Measurements from ENCODE around the gene AGBL1.

Gene AGBL1

GRCh38 chr15:86235667-86236066 lies 156.0 kb downstream of the AGBL1 start:
- no peak overlapping the region for H3K4me3 ChIP-seq (ENCODE audit: low read depth, low read length)

- no peak overlapping the region for H3K4me3 ChIP-seq (ENCODE audit: low read depth, low read length)
These were observed 156.9 kb downstream of the AGBL1 start for GRCh38 chr15:86236356-86237110.

GRCh38 chr15:86237111-86237500 lies 157.4 kb downstream of the AGBL1 start:
- no peak overlapping the region for H3K4me3 ChIP-seq (ENCODE audit: low read depth, low read length)

GRCh38 chr15:86247249-86247955 lies 167.7 kb downstream of the AGBL1 start:
- H3K4me3 ChIP-seq (ENCODE audit: low read depth, low read length): no peak overlapping the region

GRCh38 chr15:86255247-86255646 lies 175.6 kb downstream of the AGBL1 start:
- no peak overlapping the region for H3K4me3 ChIP-seq (ENCODE audit: low read depth, low read length)

GRCh38 chr15:86256628-86257027 lies 177.0 kb downstream of the AGBL1 start:
- H3K4me3 ChIP-seq (ENCODE audit: low read depth, low read length): no peak overlapping the region

GRCh38 chr15:86259589-86259988 lies 179.9 kb downstream of the AGBL1 start:
- H3K4me3 ChIP-seq (ENCODE audit: low read depth, low read length): no peak overlapping the region

GRCh38 chr15:86263230-86263629 lies 183.6 kb downstream of the AGBL1 start:
- H3K4me3 ChIP-seq (ENCODE audit: low read depth, low read length): no peak overlapping the region

- no peak overlapping the region for H3K4me3 ChIP-seq (ENCODE audit: low read depth, low read length)
These were observed 187.3 kb downstream of the AGBL1 start for GRCh38 chr15:86266896-86267484.

- no peak overlapping the region for H3K4me3 ChIP-seq (ENCODE audit: low read depth, low read length)
These were observed 188.2 kb downstream of the AGBL1 start for GRCh38 chr15:86267892-86268291.

- no peak overlapping the region for H3K4me3 ChIP-seq (ENCODE audit: low read depth, low read length)
These were observed 188.9 kb downstream of the AGBL1 start for GRCh38 chr15:86268558-86268957.

GRCh38 chr15:86273309-86273708 lies 193.6 kb downstream of the AGBL1 start:
- no peak overlapping the region for H3K4me3 ChIP-seq (ENCODE audit: low read depth, low read length)

- no peak overlapping the region for H3K4me3 ChIP-seq (ENCODE audit: low read depth, low read length)
These were observed 195.7 kb downstream of the AGBL1 start for GRCh38 chr15:86275361-86275760.

- no peak overlapping the region for H3K4me3 ChIP-seq (ENCODE audit: low read depth, low read length)
These were observed 198.9 kb downstream of the AGBL1 start for GRCh38 chr15:86278586-86278985.

- no peak overlapping the region for H3K4me3 ChIP-seq (ENCODE audit: low read depth, low read length)
These were observed 205.0 kb downstream of the AGBL1 start for GRCh38 chr15:86284635-86285034.

- no peak overlapping the region for H3K4me3 ChIP-seq (ENCODE audit: low read depth, low read length)
These were observed 215.8 kb downstream of the AGBL1 start for GRCh38 chr15:86295511-86295910.

GRCh38 chr15:86296769-86297168 lies 217.1 kb downstream of the AGBL1 start:
- no peak overlapping the region for H3K4me3 ChIP-seq (ENCODE audit: low read depth, low read length)

- no peak overlapping the region for H3K4me3 ChIP-seq (ENCODE audit: low read depth, low read length)
These were observed 220.9 kb downstream of the AGBL1 start for GRCh38 chr15:86300390-86301125.

- no peak overlapping the region for H3K4me3 ChIP-seq (ENCODE audit: low read depth, low read length)
These were observed 232.1 kb downstream of the AGBL1 start for GRCh38 chr15:86311568-86312280.

- no peak overlapping the region for H3K4me3 ChIP-seq (ENCODE audit: low read depth, low read length)
These were observed 232.8 kb downstream of the AGBL1 start for GRCh38 chr15:86312486-86312885.

GRCh38 chr15:86316216-86316615 lies 236.5 kb downstream of the AGBL1 start:
- H3K4me3 ChIP-seq (ENCODE audit: low read depth, low read length): no peak overlapping the region
